Measurements from ENCODE around the gene ARL14EP.

Gene ARL14EP

GRCh38 chr11:30326906-30327305, 4.0 kb downstream of the ARL14EP start:
- DNase-seq (ENCODE audit: low read depth in 2 of 2) = no peak

- DNase-seq (ENCODE audit: low read depth in 2 of 2) = no peak
Observed at GRCh38 chr11:30328681-30329080, 5.8 kb downstream of the ARL14EP start.

GRCh38 chr11:30329150-30329940, 6.4 kb downstream of the ARL14EP start:
- no peak for DNase-seq (ENCODE audit: low read depth in 2 of 2)

GRCh38 chr11:30333405-30333804, 10.5 kb downstream of the ARL14EP start:
- DNase-seq (ENCODE audit: low read depth in 2 of 2) = no peak

GRCh38 chr11:30342736-30343166, 19.8 kb downstream of the ARL14EP start:
- no peak for DNase-seq (ENCODE audit: low read depth in 2 of 2)

GRCh38 chr11:30344085-30344484, 21.2 kb downstream of the ARL14EP start:
- no peak for DNase-seq (ENCODE audit: low read depth in 2 of 2)

GRCh38 chr11:30345644-30346043, 22.7 kb downstream of the ARL14EP start:
- no peak for DNase-seq (ENCODE audit: low read depth in 2 of 2)

- DNase-seq (ENCODE audit: low read depth in 2 of 2) = no peak
Observed at GRCh38 chr11:30346068-30346688, 23.3 kb downstream of the ARL14EP start.

- no peak for DNase-seq (ENCODE audit: low read depth in 2 of 2)
Observed at GRCh38 chr11:30348035-30348434, 25.1 kb downstream of the ARL14EP start.

- no peak for DNase-seq (ENCODE audit: low read depth in 2 of 2)
Observed at GRCh38 chr11:30349885-30350284, 27.0 kb downstream of the ARL14EP start.

- no peak for DNase-seq (ENCODE audit: low read depth in 2 of 2)
Observed at GRCh38 chr11:30350384-30350783, 27.5 kb downstream of the ARL14EP start.

- no peak for DNase-seq (ENCODE audit: low read depth in 2 of 2)
Observed at GRCh38 chr11:30351061-30351460, 28.2 kb downstream of the ARL14EP start.

- DNase-seq (ENCODE audit: low read depth in 2 of 2) = no peak
Observed at GRCh38 chr11:30356391-30356790, 33.5 kb downstream of the ARL14EP start.

GRCh38 chr11:30357872-30358271, 35.0 kb downstream of the ARL14EP start:
- DNase-seq (ENCODE audit: low read depth in 2 of 2) = no peak

GRCh38 chr11:30358536-30358935, 35.6 kb downstream of the ARL14EP start:
- DNase-seq (ENCODE audit: low read depth in 2 of 2) = no peak

GRCh38 chr11:30360741-30361140, 37.8 kb downstream of the ARL14EP start:
- no peak for DNase-seq (ENCODE audit: low read depth in 2 of 2)

- no peak for DNase-seq (ENCODE audit: low read depth in 2 of 2)
Observed at GRCh38 chr11:30364139-30364836, 41.4 kb downstream of the ARL14EP start.

GRCh38 chr11:30364837-30365482, 42.1 kb downstream of the ARL14EP start:
- no peak for DNase-seq (ENCODE audit: low read depth in 2 of 2)

GRCh38 chr11:30365793-30366517, 43.1 kb downstream of the ARL14EP start:
- no peak for DNase-seq (ENCODE audit: low read depth in 2 of 2)

- no peak for DNase-seq (ENCODE audit: low read depth in 2 of 2)
Observed at GRCh38 chr11:30368394-30368793, 45.5 kb downstream of the ARL14EP start.

GRCh38 chr11:30370164-30370563, 47.3 kb downstream of the ARL14EP start:
- DNase-seq (ENCODE audit: low read depth in 2 of 2) = no peak

- DNase-seq (ENCODE audit: low read depth in 2 of 2) = no peak
Observed at GRCh38 chr11:30377347-30377746, 54.4 kb downstream of the ARL14EP start.
